Measurements from ENCODE around the gene ARL6. TPM values are rescaled to one million over a fixed set of nuclear protein-coding genes. Genes with fewer than 3 reads are reported as not detected.
"Not testable (repeated sequence)": the region's sequence is repeated elsewhere in the genome, so short reads cannot be mapped to it uniquely, and the experiment has no call there.

ARL6 gene
- total RNA-seq, 1 donor from 2014 or later: 10.1 TPM

GRCh38 chr3:97827741-97828471 is 63.3 kb downstream of the ARL6 start:
- Histone ChIP-seq H3K4me1 (peaks cover 8% of the 10 kb centered on the region), H3K27ac (no peak overlapping the region), H3K27me3 (no peaks in the 10 kb centered on the region), H3K36me3 (no peaks in the 10 kb centered on the region), H3K9me3 (no peaks in the 10 kb centered on the region), H3K4me3 (no peak overlapping the region)
- DNase-seq (no peak), ATAC-seq (no peak)
- TF ChIP-seq, protein P1, sequence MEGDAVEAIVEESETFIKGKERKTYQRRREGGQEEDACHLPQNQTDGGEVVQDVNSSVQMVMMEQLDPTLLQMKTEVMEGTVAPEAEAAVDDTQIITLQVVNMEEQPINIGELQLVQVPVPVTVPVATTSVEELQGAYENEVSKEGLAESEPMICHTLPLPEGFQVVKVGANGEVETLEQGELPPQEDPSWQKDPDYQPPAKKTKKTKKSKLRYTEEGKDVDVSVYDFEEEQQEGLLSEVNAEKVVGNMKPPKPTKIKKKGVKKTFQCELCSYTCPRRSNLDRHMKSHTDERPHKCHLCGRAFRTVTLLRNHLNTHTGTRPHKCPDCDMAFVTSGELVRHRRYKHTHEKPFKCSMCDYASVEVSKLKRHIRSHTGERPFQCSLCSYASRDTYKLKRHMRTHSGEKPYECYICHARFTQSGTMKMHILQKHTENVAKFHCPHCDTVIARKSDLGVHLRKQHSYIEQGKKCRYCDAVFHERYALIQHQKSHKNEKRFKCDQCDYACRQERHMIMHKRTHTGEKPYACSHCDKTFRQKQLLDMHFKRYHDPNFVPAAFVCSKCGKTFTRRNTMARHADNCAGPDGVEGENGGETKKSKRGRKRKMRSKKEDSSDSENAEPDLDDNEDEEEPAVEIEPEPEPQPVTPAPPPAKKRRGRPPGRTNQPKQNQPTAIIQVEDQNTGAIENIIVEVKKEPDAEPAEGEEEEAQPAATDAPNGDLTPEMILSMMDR (IDR thresholded peaks at IDR 0.05): no peak
- intact Hi-C loops (cut with DNase I): no loop called here

DNA sequence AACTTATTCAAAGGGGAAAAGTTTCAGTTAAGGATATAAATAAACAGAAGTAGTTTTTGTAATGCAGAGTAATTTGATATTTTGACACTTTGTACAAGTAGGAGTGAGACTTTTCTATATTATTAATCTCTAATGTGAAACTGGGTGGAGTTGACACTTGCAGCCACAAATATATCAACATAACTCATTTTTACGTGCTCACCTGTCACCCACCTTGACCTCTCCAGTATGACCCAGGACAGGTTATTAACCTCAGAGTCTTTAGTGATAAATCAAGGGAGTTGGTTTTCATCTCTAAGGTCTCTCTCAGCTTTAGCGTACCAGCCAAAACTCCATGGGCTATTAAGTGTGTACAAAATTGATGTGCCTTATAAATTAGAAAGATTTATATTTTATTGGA is 64.6 kb downstream of the ARL6 start:
- H3K27ac ChIP-seq: no peak overlapping the region
- TF ChIP-seq, protein P1 (IDR thresholded peaks at IDR 0.05): no peak
- no peaks in the 10 kb centered on the region for H3K4me1 ChIP-seq
- no peaks in the 10 kb centered on the region for H3K36me3 ChIP-seq
- no peak for DNase-seq
- no peak for ATAC-seq
- no peaks in the 10 kb centered on the region for H3K27me3 ChIP-seq
- intact Hi-C loops (cut with DNase I): no loop called here
- H3K9me3 ChIP-seq: no peaks in the 10 kb centered on the region
- no peak overlapping the region for H3K4me3 ChIP-seq

DNA sequence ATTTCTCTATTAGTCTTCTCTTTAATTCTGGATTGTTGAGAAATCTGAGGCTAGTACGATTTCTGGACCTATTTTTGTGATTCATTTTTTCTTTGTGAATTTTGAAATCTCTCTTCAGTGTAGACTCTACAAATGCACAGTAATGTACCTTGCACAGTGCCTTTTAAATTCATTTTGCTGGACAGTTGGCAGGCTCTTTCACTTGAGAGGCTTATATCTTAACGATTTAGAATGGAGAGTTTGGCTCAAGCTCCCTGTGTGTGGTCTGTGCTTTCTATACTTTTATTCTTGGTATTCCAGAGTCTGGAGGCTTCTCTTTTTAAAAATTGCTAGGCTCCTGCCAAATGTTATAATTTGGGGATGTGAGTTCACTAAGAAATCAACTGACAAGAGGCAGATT is 66.1 kb downstream of the ARL6 start:
- Histone ChIP-seq H3K4me1 (no peaks in the 10 kb centered on the region), H3K9me3 (no peaks in the 10 kb centered on the region), H3K27ac (no peak overlapping the region), H3K36me3 (no peaks in the 10 kb centered on the region), H3K27me3 (no peaks in the 10 kb centered on the region), H3K4me3 (no peak overlapping the region)
- intact Hi-C loops (cut with DNase I): no loop called here
- DNase-seq: no peak
- no peak for ATAC-seq
- TF ChIP-seq, protein P1 (IDR thresholded peaks at IDR 0.05): no peak

DNA sequence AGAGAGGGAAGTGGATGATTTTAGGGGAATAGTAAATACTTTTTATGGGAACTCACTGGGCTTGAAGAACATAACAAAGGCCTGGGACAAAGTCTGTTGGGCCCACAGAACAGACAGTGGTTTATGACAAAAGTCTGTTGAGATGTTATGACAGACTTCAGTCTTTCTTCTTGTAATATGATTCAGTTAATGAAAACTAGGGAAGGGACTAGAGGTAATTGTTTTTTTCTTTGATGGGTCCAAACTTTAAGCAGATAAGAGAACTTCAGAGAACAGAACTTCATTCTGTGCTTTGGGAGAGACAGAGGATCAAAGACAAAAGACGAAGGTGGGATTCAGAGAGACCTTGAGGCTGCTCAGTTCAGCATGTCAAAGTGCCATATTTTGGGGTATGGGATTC is 66.6 kb downstream of the ARL6 start:
- Histone ChIP-seq H3K4me1 (no peaks in the 10 kb centered on the region), H3K36me3 (no peaks in the 10 kb centered on the region), H3K27ac (no peak overlapping the region), H3K4me3 (no peak overlapping the region), H3K27me3 (no peaks in the 10 kb centered on the region), H3K9me3 (no peaks in the 10 kb centered on the region)
- TF ChIP-seq, protein P1 (IDR thresholded peaks at IDR 0.05): no peak
- intact Hi-C loops (cut with DNase I): no loop called here
- ATAC-seq (no peak), DNase-seq (no peak)

DNA sequence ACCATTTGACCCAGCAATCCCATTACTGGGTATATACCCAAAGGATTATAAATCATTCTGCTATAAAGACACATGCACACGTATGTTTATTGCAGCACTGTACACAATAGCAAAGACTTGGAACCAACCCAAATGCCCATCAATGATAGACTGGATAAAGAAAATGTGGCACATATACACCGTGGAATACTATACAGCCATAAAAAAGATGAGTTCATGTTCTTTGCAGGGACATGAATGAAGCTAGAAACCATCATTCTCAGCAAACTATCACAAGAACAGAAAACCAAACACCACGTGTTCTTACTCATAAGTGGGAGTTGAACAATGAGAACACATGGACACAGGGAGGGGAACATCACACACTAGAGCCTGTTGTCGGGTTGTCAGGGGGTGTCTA is 68.6 kb downstream of the ARL6 start:
- ATAC-seq; DNase-seq; H3K9me3 ChIP-seq; H3K27me3 ChIP-seq; H3K4me1 ChIP-seq; H3K36me3 ChIP-seq; intact Hi-C loops (cut with DNase I); H3K4me3 ChIP-seq; H3K27ac ChIP-seq: not testable (repeated sequence)

- no peak for ATAC-seq
- no peak overlapping the region for H3K27ac ChIP-seq
- no peaks in the 10 kb centered on the region for H3K9me3 ChIP-seq
- no peak overlapping the region for H3K4me3 ChIP-seq
- H3K4me1 ChIP-seq: peaks cover 13% of the 10 kb centered on the region
- TF ChIP-seq, protein P1 (IDR thresholded peaks at IDR 0.05): no peak
- intact Hi-C loops (cut with DNase I): no loop called here
- H3K36me3 ChIP-seq: no peaks in the 10 kb centered on the region
- H3K27me3 ChIP-seq: no peaks in the 10 kb centered on the region
- no peak for DNase-seq
Measured at GRCh38 chr3:97835761-97836160, 71.2 kb downstream of the ARL6 start.

Measured in upper lobe of right lung (tissue), 1 donor.